HCT116 (cell line): ENCODE results near the gene KNTC1.

Source experiments
- CTCF ChIP-seq, 3 experiments: fragments of 200-600 bp in 1 of 3; sonication (generic) in 1 of 3; IDR thresholded peaks in 2 of 3; conservative IDR thresholded peaks in 1 of 3; 2 replicates each; pipeline ENCODE4 v1.5.1; 2012 to 2017; ENCODE audit warnings: low read depth in 2 of 3, low read length in 2 of 3, antibody characterized with exemption in 1 of 3, borderline replicate concordance in 1 of 3, control low read depth in 1 of 3, mild to moderate bottlenecking in 1 of 3, mixed read lengths in 1 of 3, mixed run types in 1 of 3, moderate library complexity in 1 of 3; ENCODE audit not compliant: insufficient read depth in 1 of 3
- EGR1 ChIP-seq: IDR thresholded peaks from 2 replicates; pipeline ENCODE4 v1.6.1; 2012; ENCODE audit warnings: low read depth
- POLR2A ChIP-seq: IDR thresholded peaks from 2 replicates; pipeline ENCODE4 v1.7.0; 2011; ENCODE audit warnings: borderline replicate concordance; ENCODE audit not compliant: insufficient read depth, insufficient read length; ENCODE audit errors: extremely low read depth
- POLR2AphosphoS5 ChIP-seq: IDR thresholded peaks from 2 replicates; pipeline ENCODE4 v1.6.1; 2011; ENCODE audit warnings: mild to moderate bottlenecking, low read depth, low read length, moderate library complexity

- no peak for TF ChIP-seq CTCF (IDR thresholded peaks at IDR 0.05 in 2 of 3, conservative IDR thresholded peaks at IDR 0.05 in 1 of 3; ENCODE audit: borderline replicate concordance in 1 of 3, insufficient read depth in 1 of 3, low read depth in 2 of 3, low read length in 2 of 3)
- TF ChIP-seq POLR2AphosphoS5 = no peak
- no peak for TF ChIP-seq POLR2A
- TF ChIP-seq EGR1 = no peak
Observed at GRCh38 chr12:122508163-122508562, 18.9 kb upstream of the KNTC1 start.
